Naive thymus-derived CD4-positive, alpha-beta T cell (primary cell): ENCODE measurements around the gene SMCO1. TPM values are rescaled to one million over a fixed set of nuclear protein-coding genes. Genes with fewer than 3 reads are reported as not detected.
A peak's percentile ranks its signal among the peaks of the same experiment; 100 is the strongest.

Source experiments
- ATAC-seq: fragments of 150-1000 bp; cut with Tn5 transposase; 2 replicates; pipeline ENCODE4 v1.10.0; 2021; ENCODE audit warnings: mild to moderate bottlenecking, moderate library complexity
- CTCF ChIA-PET: fragments of 350-600 bp; sonication (Branson Sonifier 250); formaldehyde crosslinking; loops from one replicate; lab custom pipeline; 2021; ENCODE audit warnings: antibody characterized with exemption; lab: Charles Lee
- POLR2A ChIA-PET: fragments of 350-600 bp; sonication (Branson Sonifier 250); formaldehyde crosslinking; loops from one replicate; lab custom pipeline; 2021; ENCODE audit warnings: antibody characterized with exemption, inconsistent platforms; lab: Charles Lee
- DNase-seq, 9 donors: peaks; one replicate each; pipeline versions ENCODE4 v3.0.0 to v3.0.0-alpha.2; 2020 to 2022; ENCODE audit warnings: mixed read lengths in 1 of 9
- H3K27ac ChIP-seq: one replicate; pipeline ENCODE4 v1.7.0; 2013; ENCODE audit warnings: mild to moderate bottlenecking, low read depth, low read length, moderate library complexity
- H3K27me3 ChIP-seq, 2 donors: one replicate each; pipeline ENCODE4 v1.7.0; 2013; ENCODE audit warnings: low read length in 2 of 2, mild to moderate bottlenecking in 2 of 2, moderate library complexity in 2 of 2; ENCODE audit not compliant: control insufficient read depth in 2 of 2, insufficient read depth in 2 of 2
- H3K36me3 ChIP-seq, 3 experiments: 1 replicate in 2 of 3; 2 replicates in 1 of 3; pipeline ENCODE4 v1.7.0; 2013; ENCODE audit warnings: low read length in 3 of 3, mild to moderate bottlenecking in 3 of 3, moderate library complexity in 1 of 3; ENCODE audit not compliant: insufficient read depth in 3 of 3, control insufficient read depth in 2 of 3
- H3K4me1 ChIP-seq, 2 donors: one replicate each; pipeline ENCODE4 v1.7.0; 2013; ENCODE audit warnings: low read length in 2 of 2, mild to moderate bottlenecking in 2 of 2, moderate library complexity in 1 of 2; ENCODE audit not compliant: control insufficient read depth in 2 of 2, insufficient read depth in 2 of 2
- H3K4me3 ChIP-seq: 2 replicates; pipeline ENCODE4 v1.7.0; 2013; ENCODE audit warnings: mild to moderate bottlenecking, low read length
- H3K9me3 ChIP-seq, 3 experiments: 1 replicate in 2 of 3; 2 replicates in 1 of 3; pipeline ENCODE4 v1.7.0; 2013; ENCODE audit warnings: low read length in 3 of 3; ENCODE audit not compliant: control insufficient read depth in 2 of 3
- H3K27ac Mint-ChIP-seq, 9 donors: one replicate each; pipeline ENCODE4 v1.8.0; 2020 to 2022; ENCODE audit warnings: mixed read lengths in 9 of 9, mild to moderate bottlenecking in 8 of 9, moderate library complexity in 5 of 9, inconsistent platforms in 2 of 9
- H3K27me3 Mint-ChIP-seq, 5 donors: one replicate each; pipeline ENCODE4 v1.8.0; 2021 to 2022; ENCODE audit warnings: mixed read lengths in 5 of 5, mild to moderate bottlenecking in 1 of 5
- H3K36me3 Mint-ChIP-seq, 5 donors: one replicate each; pipeline ENCODE4 v1.8.0; 2020 to 2022; ENCODE audit warnings: mixed read lengths in 5 of 5, mild to moderate bottlenecking in 3 of 5, inconsistent platforms in 1 of 5
- H3K4me1 Mint-ChIP-seq, 7 donors: one replicate each; pipeline ENCODE4 v1.8.0; 2020 to 2022; ENCODE audit warnings: mixed read lengths in 7 of 7, mild to moderate bottlenecking in 3 of 7, inconsistent platforms in 1 of 7
- H3K4me3 Mint-ChIP-seq, 10 donors: one replicate each; pipeline ENCODE4 v1.8.0; 2020 to 2022; ENCODE audit warnings: mild to moderate bottlenecking in 10 of 10, mixed read lengths in 10 of 10, moderate library complexity in 6 of 10, inconsistent platforms in 2 of 10
- H3K9me3 Mint-ChIP-seq, 11 donors: one replicate each; pipeline ENCODE4 v1.8.0; 2020 to 2022; ENCODE audit warnings: mixed read lengths in 11 of 11, mild to moderate bottlenecking in 4 of 11, inconsistent platforms in 1 of 11, moderate library complexity in 1 of 11
- intact Hi-C, 2 donors: fragments of 100-400 bp; cut with micrococcal nuclease; formaldehyde crosslinking; loops; one replicate each; pipeline ENCODE4 v1.15.1; 2023
- polyA plus RNA-seq, 2 donors: library from polyadenylated mRNA; unstranded; fragments of 300-500 nt; fragmentation: Illumina TruSeq; gene quantifications; one replicate each; pipeline ENCODE4 v1.2.3, GENCODE V29; 2021
- total RNA-seq, 6 experiments: library from RNA in 5 of 6; stranded (reverse) in 5 of 6; gene quantifications; 1 replicate in 5 of 6; 2 replicates in 1 of 6; pipeline ENCODE4 v1.2.3 and lab custom pipeline; 2021 to 2026

Gene SMCO1, protein sequence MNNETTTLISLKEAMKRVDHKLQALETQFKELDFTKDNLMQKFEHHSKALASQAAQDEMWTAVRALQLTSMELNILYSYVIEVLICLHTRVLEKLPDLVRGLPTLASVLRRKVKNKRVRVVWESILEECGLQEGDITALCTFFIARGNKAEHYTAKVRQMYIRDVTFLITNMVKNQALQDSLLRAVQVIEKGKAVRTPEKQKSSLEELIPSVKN
- not detected for total RNA-seq
- not detected for polyA plus RNA-seq
- total RNA-seq (lab: John Stamatoyannopoulos, UW): not detected

- CTCF ChIA-PET: interaction anchor here (0.9 kb wide), 1 partner anchor 260 kb away, joined by 4 read pairs; no protein-coding TSS in a partner anchor
- Histone ChIP-seq H3K9me3 (peaks cover 0 to 31% (median 14%) of the 10 kb centered on the region in 3 experiments), H3K27me3 (no peaks in the 10 kb centered on the region), H3K36me3 (no peaks in the 10 kb centered on the region), H3K27ac (no peak within 1 kb of the TSS), H3K4me1 (no peaks in the 10 kb centered on the region), H3K4me3 (no peak within 1 kb of the TSS)
- intact Hi-C loops: no loop called here
- no peak within 1 kb of the TSS for H3K27ac Mint-ChIP-seq
- peaks cover 0 to 7% (median 0%) of the 10 kb centered on the region in 7 donors for H3K4me1 Mint-ChIP-seq
- peaks cover 0 to 11% (median 0%) of the 10 kb centered on the region in 5 donors for H3K27me3 Mint-ChIP-seq
- H3K4me3 Mint-ChIP-seq: no peak within 1 kb of the TSS
- H3K36me3 Mint-ChIP-seq: peaks cover 0 to 14% (median 2%) of the 10 kb centered on the region in 5 donors
- ATAC-seq: no peak
- peaks cover 0 to 58% (median 32%) of the 10 kb centered on the region in 11 donors for H3K9me3 Mint-ChIP-seq
- no peak for DNase-seq
- POLR2A ChIA-PET: no interaction called here
These were observed at the start of gene SMCO1 for GRCh38 chr3:196514913-196515621. Gene SMCO1 (minus strand): TSS chr3:196515346. CDS start chr3:196515209, 137 bp downstream.

- H3K27me3 Mint-ChIP-seq: no peaks in the 10 kb centered on the region
- peaks cover 0 to 18% (median 0%) of the 10 kb centered on the region in 3 experiments for H3K36me3 ChIP-seq
- peaks cover 27 to 61% (median 54%) of the 10 kb centered on the region in 7 donors for H3K4me1 Mint-ChIP-seq
- no peaks in the 10 kb centered on the region for H3K9me3 Mint-ChIP-seq
- no peaks in the 10 kb centered on the region for H3K27me3 ChIP-seq
- ChIA-PET POLR2A (no interaction called here), CTCF (interaction anchor here (0.6 kb wide), 1 partner anchor 98 kb away, joined by 4 read pairs; no protein-coding TSS in a partner anchor)
- H3K4me3 ChIP-seq: no peak overlapping the region
- DNase-seq: no peak
- H3K27ac Mint-ChIP-seq: peak overlapping the region in 6 of 9 donors; percentile 6 to 79 (median 56)
- H3K4me3 Mint-ChIP-seq: peak overlapping the region in 2 of 10 donors; percentile 26 to 71
- H3K9me3 ChIP-seq: no peaks in the 10 kb centered on the region
- no peak for ATAC-seq
- peaks cover 0 to 21% (median 15%) of the 10 kb centered on the region in 5 donors for H3K36me3 Mint-ChIP-seq
- H3K27ac ChIP-seq: no peak overlapping the region
- intact Hi-C loops: no loop called here
- H3K4me1 ChIP-seq: peaks cover 9 to 18% of the 10 kb centered on the region in 2 donors
These were observed 48.6 kb upstream of the SMCO1 start for GRCh38 chr3:196563721-196564225.

GRCh38 chr3:196559826-196560225 is 44.7 kb upstream of the SMCO1 start:
- Histone ChIP-seq H3K4me1 (peaks cover 0 to 10% of the 10 kb centered on the region in 2 donors), H3K36me3 (peaks cover 0 to 18% (median 0%) of the 10 kb centered on the region in 3 experiments), H3K27ac (no peak overlapping the region), H3K9me3 (no peaks in the 10 kb centered on the region), H3K27me3 (no peaks in the 10 kb centered on the region), H3K4me3 (no peak overlapping the region)
- Mint-ChIP-seq H3K27me3 (no peaks in the 10 kb centered on the region), H3K27ac (peak overlapping the region in 4 of 9 donors; percentile 32 to 78 (median 60)), H3K36me3 (peaks cover 0 to 23% (median 9%) of the 10 kb centered on the region in 5 donors), H3K4me3 (no peak overlapping the region), H3K9me3 (no peaks in the 10 kb centered on the region), H3K4me1 (peaks cover 19 to 52% (median 34%) of the 10 kb centered on the region in 7 donors)
- ATAC-seq (no peak), DNase-seq (peak in 2 of 9 donors; percentile 3 to 5)
- intact Hi-C loops: no loop called here
- POLR2A ChIA-PET: no interaction called here
- CTCF ChIA-PET: no interaction called here

DNA sequence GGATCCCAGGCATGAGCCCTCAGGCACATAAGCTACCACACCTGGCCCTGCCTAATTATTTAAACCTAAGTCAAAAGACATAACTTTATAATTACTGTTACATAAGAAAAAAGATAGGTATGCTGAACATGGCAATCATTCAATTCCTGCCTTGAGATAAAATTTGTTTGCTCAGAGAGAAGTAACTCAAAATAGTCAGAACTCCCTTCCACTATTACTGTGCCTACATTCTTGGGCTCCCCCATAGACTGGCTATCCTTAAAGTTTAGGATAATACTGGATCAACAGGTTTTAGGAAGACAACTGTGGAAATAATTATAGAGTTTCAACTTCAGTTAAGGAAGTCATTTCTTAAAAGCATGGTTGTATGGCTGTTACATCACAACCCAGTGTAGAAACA is 43.3 kb upstream of the SMCO1 start:
- H3K4me1 Mint-ChIP-seq: peaks cover 11 to 41% (median 21%) of the 10 kb centered on the region in 7 donors
- CTCF ChIA-PET: no interaction called here
- Histone ChIP-seq H3K36me3 (peaks cover 0 to 22% (median 0%) of the 10 kb centered on the region in 3 experiments), H3K27ac (no peak overlapping the region), H3K4me3 (no peak overlapping the region), H3K9me3 (no peaks in the 10 kb centered on the region), H3K27me3 (no peaks in the 10 kb centered on the region), H3K4me1 (no peaks in the 10 kb centered on the region)
- H3K27me3 Mint-ChIP-seq: no peaks in the 10 kb centered on the region
- no peak overlapping the region for H3K4me3 Mint-ChIP-seq
- no peak for DNase-seq
- H3K36me3 Mint-ChIP-seq: peaks cover 4 to 28% (median 4%) of the 10 kb centered on the region in 5 donors
- H3K9me3 Mint-ChIP-seq: no peaks in the 10 kb centered on the region
- no peak overlapping the region for H3K27ac Mint-ChIP-seq
- POLR2A ChIA-PET: no interaction called here
- ATAC-seq: no peak
- intact Hi-C loops: no loop called here

DNA sequence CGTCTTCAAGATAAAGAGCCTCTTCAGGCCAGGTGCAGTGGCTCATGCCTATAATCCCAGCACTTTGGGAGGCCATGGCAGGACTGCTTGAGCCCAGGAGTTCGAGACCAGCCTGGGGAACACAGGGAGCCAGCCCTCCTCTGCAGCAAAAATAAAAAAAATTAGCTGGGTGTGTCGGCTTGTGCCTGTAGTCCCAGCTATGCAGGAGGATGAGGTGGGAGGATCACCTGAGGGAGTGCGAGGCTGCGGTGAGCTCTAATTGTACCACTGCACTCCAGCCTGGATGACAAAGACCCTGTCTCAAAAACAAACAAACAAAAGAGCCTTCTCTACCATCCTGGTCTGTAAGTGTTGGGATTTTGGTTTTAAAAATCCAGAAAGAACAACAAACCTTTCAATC is 42.1 kb upstream of the SMCO1 start:
- Mint-ChIP-seq H3K4me1 (peaks cover 6 to 36% (median 17%) of the 10 kb centered on the region in 7 donors), H3K4me3 (no peak overlapping the region), H3K27ac (no peak overlapping the region), H3K36me3 (peaks cover 0 to 25% (median 4%) of the 10 kb centered on the region in 5 donors), H3K9me3 (no peaks in the 10 kb centered on the region), H3K27me3 (no peaks in the 10 kb centered on the region)
- no peak overlapping the region for H3K27ac ChIP-seq
- H3K9me3 ChIP-seq: no peaks in the 10 kb centered on the region
- DNase-seq (no peak), ATAC-seq (no peak)
- ChIA-PET POLR2A (no interaction called here), CTCF (no interaction called here)
- intact Hi-C loops: no loop called here
- H3K4me3 ChIP-seq: no peak overlapping the region
- H3K4me1 ChIP-seq: no peaks in the 10 kb centered on the region
- no peaks in the 10 kb centered on the region for H3K27me3 ChIP-seq
- peaks cover 0 to 23% (median 0%) of the 10 kb centered on the region in 3 experiments for H3K36me3 ChIP-seq

GRCh38 chr3:196555295-196555694 is 40.1 kb upstream of the SMCO1 start:
- Histone ChIP-seq H3K4me1 (no peaks in the 10 kb centered on the region), H3K27me3 (no peaks in the 10 kb centered on the region), H3K36me3 (peaks cover 0 to 16% (median 0%) of the 10 kb centered on the region in 3 experiments), H3K27ac (no peak overlapping the region), H3K9me3 (no peaks in the 10 kb centered on the region), H3K4me3 (no peak overlapping the region)
- no peak for ATAC-seq
- H3K36me3 Mint-ChIP-seq: peaks cover 0 to 29% (median 4%) of the 10 kb centered on the region in 5 donors
- H3K27me3 Mint-ChIP-seq: no peaks in the 10 kb centered on the region
- intact Hi-C loops: no loop called here
- H3K4me3 Mint-ChIP-seq: no peak overlapping the region
- H3K27ac Mint-ChIP-seq: no peak overlapping the region
- peaks cover 6 to 26% (median 15%) of the 10 kb centered on the region in 7 donors for H3K4me1 Mint-ChIP-seq
- DNase-seq: no peak
- peaks cover 0 to 4% (median 0%) of the 10 kb centered on the region in 11 donors for H3K9me3 Mint-ChIP-seq
- ChIA-PET CTCF (interaction anchor here (1.8 kb wide), 1 partner anchor 130 kb away, joined by 5 read pairs; no protein-coding TSS in a partner anchor), POLR2A (interaction anchor here (0.6 to 0.8 kb wide), 2 partner anchors 336 to 504 kb away, joined by 3 to 4 read pairs; no protein-coding TSS in a partner anchor)
